Measurements from ENCODE around the gene SDHC.

DNA sequence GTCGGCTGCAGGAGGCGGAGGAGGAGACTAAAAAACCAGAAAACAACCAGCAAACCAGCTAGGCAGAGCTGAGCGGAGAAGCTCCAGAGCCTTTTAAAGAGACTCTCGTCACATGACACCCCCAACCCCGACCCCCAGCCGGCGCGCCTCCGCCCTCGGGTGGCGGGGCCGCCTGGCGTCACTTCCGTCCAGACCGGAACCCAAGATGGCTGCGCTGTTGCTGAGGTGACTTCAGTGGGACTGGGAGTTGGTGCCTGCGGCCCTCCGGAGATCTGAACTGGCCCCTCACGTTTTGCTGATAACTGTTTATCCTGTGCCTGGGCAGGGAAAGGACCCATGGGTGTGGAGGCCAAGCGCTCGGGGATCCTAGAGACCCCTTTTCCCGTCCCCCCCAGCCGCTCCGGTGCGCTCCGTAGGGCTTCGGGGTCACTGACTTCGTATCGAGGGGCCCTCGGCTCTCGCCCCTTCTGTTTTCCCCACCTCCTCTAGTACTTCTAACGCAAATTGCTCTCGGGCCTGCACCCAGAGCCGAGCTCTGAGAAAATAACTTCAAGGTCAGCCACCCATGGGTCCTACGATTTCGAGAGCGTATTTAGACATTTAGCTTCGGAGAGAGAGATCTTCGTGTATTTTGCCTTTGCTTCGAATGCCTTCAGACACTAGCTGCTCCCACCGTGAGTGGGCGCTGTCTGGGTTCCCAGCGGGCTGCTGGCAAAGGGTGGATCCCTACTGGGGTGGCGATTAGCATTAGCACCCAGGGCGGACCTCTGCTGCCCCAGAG lies at the start of gene SDHC:
- TF ChIP-seq, protein P1, sequence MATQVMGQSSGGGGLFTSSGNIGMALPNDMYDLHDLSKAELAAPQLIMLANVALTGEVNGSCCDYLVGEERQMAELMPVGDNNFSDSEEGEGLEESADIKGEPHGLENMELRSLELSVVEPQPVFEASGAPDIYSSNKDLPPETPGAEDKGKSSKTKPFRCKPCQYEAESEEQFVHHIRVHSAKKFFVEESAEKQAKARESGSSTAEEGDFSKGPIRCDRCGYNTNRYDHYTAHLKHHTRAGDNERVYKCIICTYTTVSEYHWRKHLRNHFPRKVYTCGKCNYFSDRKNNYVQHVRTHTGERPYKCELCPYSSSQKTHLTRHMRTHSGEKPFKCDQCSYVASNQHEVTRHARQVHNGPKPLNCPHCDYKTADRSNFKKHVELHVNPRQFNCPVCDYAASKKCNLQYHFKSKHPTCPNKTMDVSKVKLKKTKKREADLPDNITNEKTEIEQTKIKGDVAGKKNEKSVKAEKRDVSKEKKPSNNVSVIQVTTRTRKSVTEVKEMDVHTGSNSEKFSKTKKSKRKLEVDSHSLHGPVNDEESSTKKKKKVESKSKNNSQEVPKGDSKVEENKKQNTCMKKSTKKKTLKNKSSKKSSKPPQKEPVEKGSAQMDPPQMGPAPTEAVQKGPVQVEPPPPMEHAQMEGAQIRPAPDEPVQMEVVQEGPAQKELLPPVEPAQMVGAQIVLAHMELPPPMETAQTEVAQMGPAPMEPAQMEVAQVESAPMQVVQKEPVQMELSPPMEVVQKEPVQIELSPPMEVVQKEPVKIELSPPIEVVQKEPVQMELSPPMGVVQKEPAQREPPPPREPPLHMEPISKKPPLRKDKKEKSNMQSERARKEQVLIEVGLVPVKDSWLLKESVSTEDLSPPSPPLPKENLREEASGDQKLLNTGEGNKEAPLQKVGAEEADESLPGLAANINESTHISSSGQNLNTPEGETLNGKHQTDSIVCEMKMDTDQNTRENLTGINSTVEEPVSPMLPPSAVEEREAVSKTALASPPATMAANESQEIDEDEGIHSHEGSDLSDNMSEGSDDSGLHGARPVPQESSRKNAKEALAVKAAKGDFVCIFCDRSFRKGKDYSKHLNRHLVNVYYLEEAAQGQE (IDR thresholded peaks at IDR 0.05; ENCODE audit: low read depth): no peak
- TF ChIP-seq ZBTB7A (IDR thresholded peaks at IDR 0.05; ENCODE audit: low read depth) (peak; percentile 79; the same call in 1 of the 2 replicates), CEBPB (IDR thresholded peaks at IDR 0.05) (no peak), EP300 (IDR thresholded peaks at IDR 0.05; ENCODE audit: borderline replicate concordance) (peak; percentile 43; the same call in 1 of the 2 replicates), FOXM1 (IDR thresholded peaks at IDR 0.05; ENCODE audit: borderline replicate concordance, low read depth) (no peak), TEAD4 (IDR thresholded peaks at IDR 0.05) (no peak), CREB1 (IDR thresholded peaks at IDR 0.05; ENCODE audit: low read depth) (peak; percentile 83), TCF12 (IDR thresholded peaks at IDR 0.05; ENCODE audit: low read depth) (peak; percentile 36; the same call in 1 of the 2 replicates), TAF1 (IDR thresholded peaks at IDR 0.05; ENCODE audit: low read depth) (peak; percentile 93), NFIC (IDR thresholded peaks at IDR 0.05) (peak; percentile 13; the same call in 1 of the 2 replicates), EGR1 (IDR thresholded peaks at IDR 0.05) (0 out of 2 replicates have a peak, but pooled peaks have one; percentile 29)
- TF ChIP-seq, protein P2, sequence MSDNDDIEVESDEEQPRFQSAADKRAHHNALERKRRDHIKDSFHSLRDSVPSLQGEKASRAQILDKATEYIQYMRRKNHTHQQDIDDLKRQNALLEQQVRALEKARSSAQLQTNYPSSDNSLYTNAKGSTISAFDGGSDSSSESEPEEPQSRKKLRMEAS (IDR thresholded peaks at IDR 0.05): peak; percentile 66; the same call in 1 of the 2 replicates
- TF ChIP-seq, protein P3, sequence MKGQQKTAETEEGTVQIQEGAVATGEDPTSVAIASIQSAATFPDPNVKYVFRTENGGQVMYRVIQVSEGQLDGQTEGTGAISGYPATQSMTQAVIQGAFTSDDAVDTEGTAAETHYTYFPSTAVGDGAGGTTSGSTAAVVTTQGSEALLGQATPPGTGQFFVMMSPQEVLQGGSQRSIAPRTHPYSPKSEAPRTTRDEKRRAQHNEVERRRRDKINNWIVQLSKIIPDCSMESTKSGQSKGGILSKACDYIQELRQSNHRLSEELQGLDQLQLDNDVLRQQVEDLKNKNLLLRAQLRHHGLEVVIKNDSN (IDR thresholded peaks at IDR 0.05): peak; percentile 93
